Measurements from ENCODE around the gene KLK4.

KLK4 gene

GRCh38 chr19:50878851-50879250 is 32.3 kb downstream of the KLK4 start:
- DNase-seq (ENCODE audit: low read depth) = no peak

- DNase-seq (ENCODE audit: low read depth) = no peak
Measured at GRCh38 chr19:50877338-50877737, 33.9 kb downstream of the KLK4 start.

DNA sequence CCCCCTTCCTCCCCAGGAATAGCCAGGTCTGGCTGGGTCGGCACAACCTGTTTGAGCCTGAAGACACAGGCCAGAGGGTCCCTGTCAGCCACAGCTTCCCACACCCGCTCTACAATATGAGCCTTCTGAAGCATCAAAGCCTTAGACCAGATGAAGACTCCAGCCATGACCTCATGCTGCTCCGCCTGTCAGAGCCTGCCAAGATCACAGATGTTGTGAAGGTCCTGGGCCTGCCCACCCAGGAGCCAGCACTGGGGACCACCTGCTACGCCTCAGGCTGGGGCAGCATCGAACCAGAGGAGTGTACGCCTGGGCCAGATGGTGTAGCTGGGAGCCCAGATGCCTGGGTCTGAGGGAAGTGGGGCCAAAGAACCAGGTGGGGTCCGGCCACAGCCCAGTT is 34.7 kb downstream of the KLK4 start:
- DNase-seq (ENCODE audit: low read depth) = no peak

DNA sequence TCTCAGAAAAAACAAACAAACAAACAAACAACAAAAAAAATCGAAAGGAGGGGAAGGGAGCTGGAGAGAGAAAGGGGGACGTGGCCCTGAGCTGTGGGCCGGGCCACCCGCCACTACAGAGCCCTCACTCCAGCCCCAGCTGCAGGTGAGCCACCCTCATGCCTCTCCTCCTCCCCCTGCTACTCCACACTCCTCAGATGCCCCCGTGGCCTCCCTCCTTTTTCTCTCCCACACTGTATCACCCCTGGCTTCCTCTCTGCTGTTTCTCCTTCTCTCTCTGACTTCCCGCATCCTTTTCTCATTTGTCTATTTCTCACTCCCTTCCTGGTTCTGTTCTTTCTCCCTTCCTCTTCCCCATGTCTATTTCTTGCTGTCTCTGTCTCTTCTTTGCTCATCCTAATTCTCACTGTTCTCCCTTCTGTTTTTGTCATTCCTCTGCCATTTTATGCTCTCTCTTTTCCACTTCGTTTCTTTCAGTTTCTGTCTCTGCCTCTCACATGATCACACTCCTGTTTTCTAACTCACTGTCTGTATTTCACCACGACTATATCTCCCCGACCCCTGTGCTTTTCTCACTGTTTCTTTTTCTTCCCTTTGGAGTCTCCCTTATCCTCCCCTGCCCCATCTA is 35.3 kb downstream of the KLK4 start:
- no peak for DNase-seq (ENCODE audit: low read depth)

GRCh38 chr19:50874211-50874610 is 37.0 kb downstream of the KLK4 start:
- DNase-seq (ENCODE audit: low read depth) = no peak

GRCh38 chr19:50873056-50873455 is 38.1 kb downstream of the KLK4 start, which contains the start of gene KLK2:
Gene KLK2 (plus strand): TSS chr19:50873439. CDS start chr19:50873474, 35 bp downstream.
- no peak for DNase-seq (ENCODE audit: low read depth)

GRCh38 chr19:50870417-50871089 is 40.6 kb downstream of the KLK4 start:
- DNase-seq (ENCODE audit: low read depth) = no peak

- DNase-seq (ENCODE audit: low read depth) = no peak
Measured at GRCh38 chr19:50869479-50869878, 41.7 kb downstream of the KLK4 start.

DNA sequence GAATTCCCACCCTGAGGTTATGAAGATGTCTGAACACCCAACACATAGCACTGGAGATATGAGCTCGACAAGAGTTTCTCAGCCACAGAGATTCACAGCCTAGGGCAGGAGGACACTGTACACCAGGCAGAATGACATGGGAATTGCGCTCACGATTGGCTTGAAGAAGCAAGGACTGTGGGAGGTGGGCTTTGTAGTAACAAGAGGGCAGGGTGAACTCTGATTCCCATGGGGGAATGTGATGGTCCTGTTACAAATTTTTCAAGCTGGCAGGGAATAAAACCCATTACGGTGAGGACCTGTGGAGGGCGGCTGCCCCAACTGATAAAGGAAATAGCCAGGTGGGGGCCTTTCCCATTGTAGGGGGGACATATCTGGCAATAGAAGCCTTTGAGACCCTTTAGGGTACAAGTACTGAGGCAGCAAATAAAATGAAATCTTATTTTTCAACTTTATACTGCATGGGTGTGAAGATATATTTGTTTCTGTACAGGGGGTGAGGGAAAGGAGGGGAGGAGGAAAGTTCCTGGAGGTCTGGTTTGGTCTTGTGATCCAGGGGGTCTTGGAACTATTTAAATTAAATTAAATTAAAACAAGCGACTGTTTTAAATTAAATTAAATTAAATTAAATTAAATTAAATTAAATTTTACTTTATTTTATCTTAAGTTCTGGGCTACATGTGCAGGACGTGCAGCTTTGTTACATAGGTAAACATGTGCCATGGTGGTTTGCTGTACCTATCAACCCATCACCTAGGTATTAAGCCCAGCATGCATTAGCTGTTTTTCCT is 49.5 kb downstream of the KLK4 start:
- DNase-seq (ENCODE audit: low read depth) = no peak

GRCh38 chr19:50861010-50861409 is 50.2 kb downstream of the KLK4 start:
- DNase-seq (ENCODE audit: low read depth) = no peak

DNA sequence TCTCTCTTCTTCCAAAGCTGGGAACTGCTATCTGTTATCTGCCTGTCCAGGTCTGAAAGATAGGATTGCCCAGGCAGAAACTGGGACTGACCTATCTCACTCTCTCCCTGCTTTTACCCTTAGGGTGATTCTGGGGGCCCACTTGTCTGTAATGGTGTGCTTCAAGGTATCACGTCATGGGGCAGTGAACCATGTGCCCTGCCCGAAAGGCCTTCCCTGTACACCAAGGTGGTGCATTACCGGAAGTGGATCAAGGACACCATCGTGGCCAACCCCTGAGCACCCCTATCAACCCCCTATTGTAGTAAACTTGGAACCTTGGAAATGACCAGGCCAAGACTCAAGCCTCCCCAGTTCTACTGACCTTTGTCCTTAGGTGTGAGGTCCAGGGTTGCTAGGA is 51.3 kb downstream of the KLK4 start:
- DNase-seq (ENCODE audit: low read depth) = no peak

DNA sequence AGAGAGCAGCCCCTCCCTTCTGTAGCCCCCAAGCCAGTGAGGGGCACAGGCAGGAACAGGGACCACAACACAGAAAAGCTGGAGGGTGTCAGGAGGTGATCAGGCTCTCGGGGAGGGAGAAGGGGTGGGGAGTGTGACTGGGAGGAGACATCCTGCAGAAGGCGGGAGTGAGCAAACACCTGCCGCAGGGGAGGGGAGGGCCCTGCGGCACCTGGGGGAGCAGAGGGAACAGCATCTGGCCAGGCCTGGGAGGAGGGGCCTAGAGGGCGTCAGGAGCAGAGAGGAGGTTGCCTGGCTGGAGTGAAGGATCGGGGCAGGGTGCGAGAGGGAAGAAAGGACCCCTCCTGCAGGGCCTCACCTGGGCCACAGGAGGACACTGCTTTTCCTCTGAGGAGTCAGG is 52.3 kb downstream of the KLK4 start:
- no peak for DNase-seq (ENCODE audit: low read depth)

GRCh38 chr19:50857366-50857765 is 53.8 kb downstream of the KLK4 start:
- DNase-seq (ENCODE audit: low read depth) = no peak

All from stromal cell of bone marrow (primary cell).